Gastroesophageal sphincter (tissue), 3 donors: ENCODE data around the gene PLXNA1.

ENCODE experiments used
- CTCF ChIP-seq, 4 experiments: fragments of 200-600 bp in 2 of 4; fragments of 450-650 bp in 2 of 4; sonication (generic) in 1 of 4; IDR thresholded peaks; one replicate each; pipeline ENCODE4 v1.5.1; 2017 to 2019; ENCODE audit warnings: antibody characterized with exemption in 4 of 4, mild to moderate bottlenecking in 2 of 4, moderate library complexity in 2 of 4
- POLR2AphosphoS5 ChIP-seq: sonication (generic); formaldehyde crosslinking; IDR thresholded peaks from one replicate; pipeline ENCODE4 v1.6.1; 2017; ENCODE audit warnings: antibody characterized with exemption

GRCh38 chr3:126959136-126959920, 23.6 kb upstream of the PLXNA1 start:
- TF ChIP-seq POLR2AphosphoS5 (no peak), CTCF (IDR thresholded peaks at IDR 0.05) (no peak)
